ENCODE measurements around the gene SEPTIN7.

The SEPTIN7 gene

DNA sequence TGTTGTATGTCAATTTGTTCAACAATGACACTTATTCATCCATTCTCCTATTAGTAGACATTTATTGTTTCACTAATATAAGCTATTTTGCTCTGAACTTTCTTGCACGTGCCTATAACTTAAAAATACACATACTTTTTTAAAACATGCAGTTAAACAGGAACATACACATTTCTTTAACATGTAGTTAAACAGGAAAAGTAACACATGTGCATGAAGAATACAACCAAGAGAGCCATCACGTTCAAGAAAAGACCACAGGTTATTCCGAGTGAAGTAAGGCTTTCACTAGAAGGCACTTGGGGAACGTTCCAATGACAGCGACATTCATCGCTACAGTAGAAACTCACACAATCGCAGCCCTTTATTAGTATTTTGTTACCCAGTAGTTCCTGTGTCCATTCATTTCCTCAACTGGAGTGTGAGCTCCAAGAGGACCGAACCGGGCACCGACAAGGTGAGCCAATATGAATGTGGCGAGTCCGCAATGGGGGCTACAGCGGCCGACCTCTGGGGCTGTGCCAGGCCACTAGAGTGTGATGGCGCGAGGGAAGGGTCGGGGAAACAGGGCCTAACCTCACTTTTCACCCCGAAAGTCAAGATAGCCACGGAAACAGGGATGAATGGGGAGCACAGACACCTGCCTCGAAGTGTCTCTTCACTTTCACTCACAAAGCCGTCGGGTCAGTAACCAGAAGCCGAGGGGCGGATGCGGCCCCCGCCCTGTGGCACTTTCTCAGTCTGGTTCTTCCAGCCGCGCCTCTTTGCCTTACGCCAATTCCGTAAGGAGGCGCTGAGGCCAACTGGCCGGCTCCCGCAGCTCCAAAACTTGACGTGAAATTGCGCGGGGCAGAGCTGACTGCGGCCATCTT, 775 bp upstream of the SEPTIN7 start:
- Histone ChIP-seq H3K79me1 (ENCODE audit: low read length) (peaks cover 16% of the 10 kb centered on the region), H3K4ac (ENCODE audit: low read depth, low read length) (peak overlapping the region; percentile 22), H3K4me3 (ENCODE audit: low read depth, low read length) (peak overlapping the region; percentile 72), H3K79me2 (ENCODE audit: control insufficient read depth, insufficient read depth, low read length, poor library complexity) (peaks cover 17% of the 10 kb centered on the region), H3K36me3 (ENCODE audit: control insufficient read depth in 1 of 2, insufficient read depth in 2 of 2, low read length in 2 of 2) (no peaks in the 10 kb centered on the region), H3K14ac (ENCODE audit: low read length) (peak overlapping the region; percentile 38), H3K4me1 (ENCODE audit: control insufficient read depth in 1 of 2, insufficient read depth in 2 of 2, low read length in 2 of 2) (peaks cover 0 to 2% of the 10 kb centered on the region in 2 experiments), H2AK5ac (ENCODE audit: low read length) (no peak overlapping the region), H4K8ac (ENCODE audit: low read depth, low read length) (peak overlapping the region; percentile 87), H4K91ac (ENCODE audit: low read depth, low read length) (peak overlapping the region; percentile 86), H3K27me3 (ENCODE audit: insufficient read depth, low read length) (no peaks in the 10 kb centered on the region), H2BK120ac (ENCODE audit: insufficient read depth, low read length, poor library complexity) (peak overlapping the region; percentile 75), H3K9ac (ENCODE audit: low read length) (peak overlapping the region; percentile 36), H3K9me3 (ENCODE audit: insufficient read depth, low read depth, low read length) (no peaks in the 10 kb centered on the region), H2AFZ (ENCODE audit: insufficient read depth, low read length, poor library complexity) (peak overlapping the region; percentile 64), H2BK12ac (ENCODE audit: low read length) (peak overlapping the region; percentile 1), H4K12ac (ENCODE audit: low read depth, low read length) (peak overlapping the region; percentile 63), H3K27ac (ENCODE audit: low read depth, low read length) (peak overlapping the region; percentile 94), H2BK5ac (ENCODE audit: low read depth, low read length, poor library complexity) (peak overlapping the region; percentile 88), H3K4me2 (ENCODE audit: low read length) (peak overlapping the region; percentile 76), H3K18ac (ENCODE audit: low read length) (peak overlapping the region; percentile 76), H3K23ac (ENCODE audit: low read length) (no peak overlapping the region)
- WGBS (ENCODE audit: extremely low coverage, insufficient coverage, insufficient read length) = no CpG with 5 or more reads among the region's 37 CpGs
- peak; percentile 78 to 89 for DNase-seq

DNA sequence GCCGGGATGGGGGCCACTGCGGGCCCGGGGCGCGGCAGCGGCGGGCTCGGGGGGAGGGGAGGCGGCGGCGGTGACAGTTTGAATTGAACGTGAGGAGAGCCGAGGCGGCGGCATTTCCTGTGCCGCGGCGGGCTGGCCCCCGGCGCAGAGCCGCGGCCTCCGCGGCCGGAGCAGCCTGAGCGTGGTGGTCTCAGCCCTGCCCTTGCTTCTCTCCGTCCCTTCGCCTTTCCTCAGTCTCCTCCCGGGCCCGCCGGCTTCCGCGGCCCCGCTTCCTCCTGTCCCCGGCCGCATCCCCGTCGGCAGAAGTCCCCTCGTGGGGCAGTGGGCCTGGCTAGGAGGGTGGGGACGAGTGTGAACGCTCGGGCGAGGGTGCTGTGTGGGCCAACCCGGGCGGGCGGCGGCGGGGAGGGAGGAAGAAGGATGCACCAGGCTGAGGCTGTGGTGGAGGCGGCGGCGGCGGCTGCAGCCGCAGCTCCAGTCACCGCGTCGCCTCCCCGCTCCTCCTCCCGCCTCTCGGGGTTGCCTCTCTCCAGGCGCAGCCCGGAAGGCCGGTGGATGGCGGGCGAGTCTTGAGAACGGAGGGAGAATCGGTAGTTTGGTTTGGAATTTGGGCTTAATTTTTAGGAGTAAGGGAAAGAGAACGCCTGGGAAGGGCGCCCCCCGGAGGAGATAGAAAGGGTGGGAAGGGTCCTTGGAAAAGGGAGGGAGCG, 690 bp downstream of the SEPTIN7 start:
- Histone ChIP-seq H3K36me3 (ENCODE audit: control insufficient read depth in 1 of 2, insufficient read depth in 2 of 2, low read length in 2 of 2) (no peaks in the 10 kb centered on the region), H3K9me3 (ENCODE audit: insufficient read depth, low read depth, low read length) (no peaks in the 10 kb centered on the region), H3K4me3 (ENCODE audit: low read depth, low read length) (peak overlapping the region; percentile 92), H2BK12ac (ENCODE audit: low read length) (no peak overlapping the region), H3K9ac (ENCODE audit: low read length) (peak overlapping the region; percentile 91), H3K23ac (ENCODE audit: low read length) (no peak overlapping the region), H3K79me1 (ENCODE audit: low read length) (peaks cover 16% of the 10 kb centered on the region), H3K14ac (ENCODE audit: low read length) (peak overlapping the region; percentile 50), H4K12ac (ENCODE audit: low read depth, low read length) (peak overlapping the region; percentile 78), H4K91ac (ENCODE audit: low read depth, low read length) (peak overlapping the region; percentile 81), H3K4me1 (ENCODE audit: control insufficient read depth in 1 of 2, insufficient read depth in 2 of 2, low read length in 2 of 2) (peaks cover 0 to 4% of the 10 kb centered on the region in 2 experiments), H2BK120ac (ENCODE audit: insufficient read depth, low read length, poor library complexity) (peak overlapping the region; percentile 69), H3K27ac (ENCODE audit: low read depth, low read length) (peak overlapping the region; percentile 96), H3K4me2 (ENCODE audit: low read length) (peak overlapping the region; percentile 64), H4K8ac (ENCODE audit: low read depth, low read length) (peak overlapping the region; percentile 23), H2BK5ac (ENCODE audit: low read depth, low read length, poor library complexity) (peak overlapping the region; percentile 73), H2AK5ac (ENCODE audit: low read length) (peak overlapping the region; percentile 44), H3K27me3 (ENCODE audit: insufficient read depth, low read length) (no peaks in the 10 kb centered on the region), H3K79me2 (ENCODE audit: control insufficient read depth, insufficient read depth, low read length, poor library complexity) (peaks cover 17% of the 10 kb centered on the region), H3K18ac (ENCODE audit: low read length) (peak overlapping the region; percentile 21), H2AFZ (ENCODE audit: insufficient read depth, low read length, poor library complexity) (peak overlapping the region; percentile 63), H3K4ac (ENCODE audit: low read depth, low read length) (peak overlapping the region; percentile 7)
- no CpG with 5 or more reads among the region's 70 CpGs for WGBS (ENCODE audit: extremely low coverage, insufficient coverage, insufficient read length)
- peak; percentile 65 to 71 for DNase-seq

DNA sequence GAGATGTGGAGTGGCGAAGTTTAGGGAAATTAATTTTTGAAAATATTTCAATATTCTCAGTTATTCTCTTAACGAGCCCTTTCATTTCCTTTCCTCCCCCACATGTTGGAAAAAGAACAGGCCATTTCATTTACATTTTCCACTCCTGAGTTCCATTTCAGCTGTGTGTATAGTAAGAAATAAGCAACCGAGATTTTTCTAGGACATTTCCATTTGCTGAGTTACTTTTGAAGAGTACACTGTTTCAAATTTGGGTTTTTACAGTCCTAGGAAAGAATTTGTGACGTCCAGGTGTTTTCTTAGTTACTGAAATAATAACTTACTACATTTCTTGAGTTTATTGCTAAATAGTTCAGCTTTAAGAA, 1.2 kb downstream of the SEPTIN7 start:
- Histone ChIP-seq H3K27me3 (ENCODE audit: insufficient read depth, low read length) (no peaks in the 10 kb centered on the region), H3K14ac (ENCODE audit: low read length) (no peak overlapping the region)
- DNase-seq = peak in 1 of 2 donors; percentile 53

GRCh38 chr7:35802649-35803048, 1.8 kb downstream of the SEPTIN7 start:
- H3K79me2 ChIP-seq (ENCODE audit: control insufficient read depth, insufficient read depth, low read length, poor library complexity) = peaks cover 19% of the 10 kb centered on the region
- no peak overlapping the region for H3K14ac ChIP-seq (ENCODE audit: low read length)
- H3K27me3 ChIP-seq (ENCODE audit: insufficient read depth, low read length) = no peaks in the 10 kb centered on the region
- H3K27ac ChIP-seq (ENCODE audit: low read depth, low read length) = no peak overlapping the region
- H3K4me2 ChIP-seq (ENCODE audit: low read length) = peak overlapping the region; percentile 80
- peaks cover 0 to 4% of the 10 kb centered on the region in 2 experiments for H3K4me1 ChIP-seq (ENCODE audit: control insufficient read depth in 1 of 2, insufficient read depth in 2 of 2, low read length in 2 of 2)
- H4K91ac ChIP-seq (ENCODE audit: low read depth, low read length) = no peak overlapping the region
- DNase-seq = no peak
- no peak overlapping the region for H2BK120ac ChIP-seq (ENCODE audit: insufficient read depth, low read length, poor library complexity)
- peak overlapping the region; percentile 44 for H3K4me3 ChIP-seq (ENCODE audit: low read depth, low read length)
- H3K23ac ChIP-seq (ENCODE audit: low read length) = no peak overlapping the region
- H3K4ac ChIP-seq (ENCODE audit: low read depth, low read length) = peak overlapping the region; percentile 65
- no peak overlapping the region for H3K18ac ChIP-seq (ENCODE audit: low read length)
- no peak overlapping the region for H4K8ac ChIP-seq (ENCODE audit: low read depth, low read length)
- no peaks in the 10 kb centered on the region for H3K36me3 ChIP-seq (ENCODE audit: control insufficient read depth in 1 of 2, insufficient read depth in 2 of 2, low read length in 2 of 2)
- no peak overlapping the region for H2BK12ac ChIP-seq (ENCODE audit: low read length)
- no peaks in the 10 kb centered on the region for H3K9me3 ChIP-seq (ENCODE audit: insufficient read depth, low read depth, low read length)
- H3K9ac ChIP-seq (ENCODE audit: low read length) = no peak overlapping the region
- H3K79me1 ChIP-seq (ENCODE audit: low read length) = peaks cover 16% of the 10 kb centered on the region
- no peak overlapping the region for H2BK5ac ChIP-seq (ENCODE audit: low read depth, low read length, poor library complexity)
- no peak overlapping the region for H2AFZ ChIP-seq (ENCODE audit: insufficient read depth, low read length, poor library complexity)
- H4K12ac ChIP-seq (ENCODE audit: low read depth, low read length) = no peak overlapping the region
- no CpG with 5 or more reads among the region's 3 CpGs for WGBS (ENCODE audit: extremely low coverage, insufficient coverage, insufficient read length)
- no peak overlapping the region for H2AK5ac ChIP-seq (ENCODE audit: low read length)

More for the DNA sequence above, 1.2 kb downstream of the SEPTIN7 start:
- Histone ChIP-seq H2BK12ac (ENCODE audit: low read length) (no peak overlapping the region), H3K79me2 (ENCODE audit: control insufficient read depth, insufficient read depth, low read length, poor library complexity) (peaks cover 18% of the 10 kb centered on the region), H3K4ac (ENCODE audit: low read depth, low read length) (no peak overlapping the region), H3K36me3 (ENCODE audit: control insufficient read depth in 1 of 2, insufficient read depth in 2 of 2, low read length in 2 of 2) (no peaks in the 10 kb centered on the region), H4K8ac (ENCODE audit: low read depth, low read length) (no peak overlapping the region), H4K12ac (ENCODE audit: low read depth, low read length) (no peak overlapping the region), H3K4me2 (ENCODE audit: low read length) (peak overlapping the region; percentile 64), H2AFZ (ENCODE audit: insufficient read depth, low read length, poor library complexity) (no peak overlapping the region), H4K91ac (ENCODE audit: low read depth, low read length) (no peak overlapping the region), H3K79me1 (ENCODE audit: low read length) (peaks cover 16% of the 10 kb centered on the region), H3K9ac (ENCODE audit: low read length) (no peak overlapping the region), H3K27ac (ENCODE audit: low read depth, low read length) (no peak overlapping the region), H2AK5ac (ENCODE audit: low read length) (no peak overlapping the region), H3K23ac (ENCODE audit: low read length) (no peak overlapping the region), H3K18ac (ENCODE audit: low read length) (no peak overlapping the region), H3K4me3 (ENCODE audit: low read depth, low read length) (peak overlapping the region; percentile 92), H2BK5ac (ENCODE audit: low read depth, low read length, poor library complexity) (no peak overlapping the region), H3K9me3 (ENCODE audit: insufficient read depth, low read depth, low read length) (no peaks in the 10 kb centered on the region), H2BK120ac (ENCODE audit: insufficient read depth, low read length, poor library complexity) (no peak overlapping the region), H3K4me1 (ENCODE audit: control insufficient read depth in 1 of 2, insufficient read depth in 2 of 2, low read length in 2 of 2) (peaks cover 0 to 4% of the 10 kb centered on the region in 2 experiments)
- WGBS (ENCODE audit: extremely low coverage, insufficient coverage, insufficient read length) = no CpG with 5 or more reads among the region's 4 CpGs
